HG03064 (cell line): ENCODE data around the gene CNIH3.

ENCODE experiments used
- ATAC-seq: cut with Tn5 transposase; IDR thresholded peaks from one replicate; pipeline ENCODE4 v1.9.1; 2021; ENCODE audit warnings: low read depth; ENCODE audit not compliant: unreplicated experiment

Gene CNIH3

GRCh38 chr1:224640018-224640417, 23.9 kb downstream of the CNIH3 start:
- no peak for ATAC-seq

- ATAC-seq, result no peak
Measured at GRCh38 chr1:224640587-224640986, 24.5 kb downstream of the CNIH3 start.

GRCh38 chr1:224641030-224641429, 24.9 kb downstream of the CNIH3 start:
- ATAC-seq, result no peak

- no peak for ATAC-seq
Measured at GRCh38 chr1:224643653-224644052, 27.5 kb downstream of the CNIH3 start.

GRCh38 chr1:224644553-224645154, 28.5 kb downstream of the CNIH3 start:
- peak; percentile 61 for ATAC-seq

- ATAC-seq, result no peak
Measured at GRCh38 chr1:224647449-224647848, 31.3 kb downstream of the CNIH3 start.

- no peak for ATAC-seq
Measured at GRCh38 chr1:224650290-224650689, 34.2 kb downstream of the CNIH3 start.

GRCh38 chr1:224651188-224651587, 35.1 kb downstream of the CNIH3 start:
- no peak for ATAC-seq

GRCh38 chr1:224656392-224656791, 40.3 kb downstream of the CNIH3 start:
- no peak for ATAC-seq

- ATAC-seq, result no peak
Measured at GRCh38 chr1:224660074-224660473, 44.0 kb downstream of the CNIH3 start.

- no peak for ATAC-seq
Measured at GRCh38 chr1:224662870-224663269, 46.8 kb downstream of the CNIH3 start.

GRCh38 chr1:224665016-224665415, 48.9 kb downstream of the CNIH3 start:
- ATAC-seq, result no peak

GRCh38 chr1:224666078-224666477, 50.0 kb downstream of the CNIH3 start:
- ATAC-seq, result no peak

GRCh38 chr1:224666913-224667312, 50.8 kb downstream of the CNIH3 start:
- no peak for ATAC-seq

- no peak for ATAC-seq
Measured at GRCh38 chr1:224668984-224669383, 52.9 kb downstream of the CNIH3 start.

- ATAC-seq, result no peak
Measured at GRCh38 chr1:224669403-224669802, 53.3 kb downstream of the CNIH3 start.

GRCh38 chr1:224670506-224670905, 54.4 kb downstream of the CNIH3 start:
- no peak for ATAC-seq

- ATAC-seq, result no peak
Measured at GRCh38 chr1:224671076-224671475, 55.0 kb downstream of the CNIH3 start.

GRCh38 chr1:224673141-224673540, 57.0 kb downstream of the CNIH3 start:
- no peak for ATAC-seq

GRCh38 chr1:224675590-224675989, 59.5 kb downstream of the CNIH3 start:
- no peak for ATAC-seq

GRCh38 chr1:224676551-224676950, 60.4 kb downstream of the CNIH3 start:
- no peak for ATAC-seq

GRCh38 chr1:224678168-224678567, 62.1 kb downstream of the CNIH3 start:
- no peak for ATAC-seq

GRCh38 chr1:224679606-224680005, 63.5 kb downstream of the CNIH3 start:
- no peak for ATAC-seq
